Measurements from ENCODE around the gene ZBTB2. TPM values are rescaled to one million over a fixed set of nuclear protein-coding genes. Genes with fewer than 3 reads are reported as not detected.
A peak's percentile ranks its signal among the peaks of the same experiment; 100 is the strongest.

The ZBTB2 gene
- total and polyA plus RNA-seq, 11 donors, result 3.2 to 8.2 (median 5.0) TPM

DNA sequence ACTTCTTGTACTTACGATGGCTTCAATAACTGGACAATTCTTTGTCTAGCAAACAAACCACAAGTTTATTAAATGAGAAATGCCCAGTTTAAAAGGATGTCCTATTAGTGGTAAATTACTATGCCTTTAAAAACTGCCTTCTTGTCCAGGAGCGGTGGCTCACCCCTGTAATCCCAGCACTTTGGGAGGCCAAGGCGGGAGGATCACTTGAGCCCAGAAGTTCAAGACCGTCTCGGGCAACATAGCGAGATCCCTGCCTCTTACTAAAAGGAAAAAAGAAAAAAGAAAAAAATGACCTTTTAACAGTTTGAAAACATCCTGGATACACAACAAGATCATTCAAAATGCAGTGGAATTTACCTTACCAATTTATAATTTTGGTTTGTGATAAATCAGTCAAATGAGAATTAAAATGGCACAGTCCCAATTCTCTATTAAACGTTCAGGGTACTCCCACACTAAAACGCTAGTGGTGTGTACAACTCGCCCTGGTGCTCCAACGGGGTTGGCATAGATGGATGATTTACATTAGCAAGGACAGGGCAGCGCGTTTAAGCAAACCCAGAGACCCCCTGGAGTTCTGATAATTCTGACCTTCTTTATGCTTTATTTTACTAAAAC is 2.3 kb downstream of the ZBTB2 start:
- no peaks in the 10 kb centered on the region for H3K9me3 ChIP-seq
- TF ChIP-seq POLR2A (IDR thresholded peaks at IDR 0.05) (no peak), CTCF (IDR thresholded peaks at IDR 0.05) (no peak)
- H3K4me3 ChIP-seq, result peak overlapping the region; percentile 53 to 100 (median 94)
- peaks cover 0 to 5% (median 0%) of the 10 kb centered on the region in 9 donors for H3K36me3 ChIP-seq
- H3K4me1 ChIP-seq, result peaks cover 12 to 53% (median 42%) of the 10 kb centered on the region in 12 donors
- DNase-seq (no peak), ATAC-seq (peak in 1 of 4 donors; percentile 1)
- no peaks in the 10 kb centered on the region for H3K27me3 ChIP-seq
- WGBS, 4 donors, result 28 to 32% (median 31%) methylated on average over 12 of the region's 12 CpGs
- peak overlapping the region; percentile 96 to 100 (median 99) for H3K27ac ChIP-seq
- intact Hi-C loops (cut with DNase I), result no loop called here

GRCh38 chr6:151388236-151388635 is 3.1 kb downstream of the ZBTB2 start:
- WGBS, 4 donors, result 90 to 92% (median 91%) methylated on average over 2 of the region's 2 CpGs
- Histone ChIP-seq H3K27ac (peak overlapping the region in 8 of 12 donors; percentile 99 to 100 (median 99)), H3K4me1 (peaks cover 6 to 45% (median 35%) of the 10 kb centered on the region in 12 donors), H3K27me3 (no peaks in the 10 kb centered on the region), H3K4me3 (peak overlapping the region in 1 of 12 donors; percentile 98), H3K9me3 (no peaks in the 10 kb centered on the region), H3K36me3 (peaks cover 0 to 5% (median 0%) of the 10 kb centered on the region in 9 donors)
- ATAC-seq (no peak), DNase-seq (no peak)
- no peak for TF ChIP-seq POLR2A (IDR thresholded peaks at IDR 0.05)
- no peak for TF ChIP-seq CTCF (IDR thresholded peaks at IDR 0.05)
- intact Hi-C loops (cut with DNase I), result no loop called here

DNA sequence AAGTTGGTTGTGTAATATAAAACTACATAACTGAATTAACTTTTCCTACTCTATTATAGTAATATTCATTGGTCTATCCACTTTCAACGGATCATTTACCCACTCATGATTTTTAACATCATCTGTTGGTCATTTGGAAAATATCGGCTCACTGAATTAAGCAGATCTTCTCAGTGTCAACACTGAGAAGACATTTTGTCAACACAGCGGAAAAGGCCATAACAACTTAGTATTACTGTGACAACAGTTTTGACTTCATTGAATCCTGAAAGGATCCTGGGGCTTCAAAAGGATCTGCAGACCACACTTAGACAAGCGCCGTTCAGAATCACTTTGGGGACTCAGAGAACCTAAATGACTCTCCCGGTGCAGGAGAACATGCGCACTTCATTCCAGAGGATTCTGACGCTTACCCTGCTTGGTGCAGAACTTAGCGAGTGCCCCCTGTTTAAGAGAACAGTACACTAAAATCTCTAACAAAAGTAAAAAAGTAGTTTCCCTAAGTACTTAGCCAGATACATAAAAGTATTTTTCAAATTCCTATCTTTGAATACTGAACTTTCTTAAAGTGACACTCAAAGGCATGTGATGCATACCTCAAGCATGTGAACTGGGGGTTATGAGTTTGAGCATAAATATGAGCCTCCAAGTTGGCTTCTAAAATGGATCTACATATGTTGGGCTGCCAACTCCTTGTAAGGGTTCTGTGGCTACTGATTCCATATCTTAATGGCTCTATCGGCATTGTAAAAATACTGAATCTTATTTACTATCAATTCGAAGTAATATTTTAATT is 4.0 kb downstream of the ZBTB2 start:
- Histone ChIP-seq H3K36me3 (peaks cover 0 to 5% (median 0%) of the 10 kb centered on the region in 9 donors), H3K27ac (peak overlapping the region in 4 of 12 donors; percentile 99 to 100 (median 100)), H3K27me3 (no peaks in the 10 kb centered on the region), H3K4me3 (no peak overlapping the region), H3K4me1 (peaks cover 0 to 36% (median 26%) of the 10 kb centered on the region in 12 donors), H3K9me3 (no peaks in the 10 kb centered on the region)
- no peak for ATAC-seq
- TF ChIP-seq POLR2A (IDR thresholded peaks at IDR 0.05) (no peak), CTCF (IDR thresholded peaks at IDR 0.05) (no peak)
- intact Hi-C loops (cut with DNase I), result no loop called here
- DNase-seq, result no peak
- 86 to 96% (median 90%) methylated on average over 11 of the region's 11 CpGs for WGBS, 4 donors

DNA sequence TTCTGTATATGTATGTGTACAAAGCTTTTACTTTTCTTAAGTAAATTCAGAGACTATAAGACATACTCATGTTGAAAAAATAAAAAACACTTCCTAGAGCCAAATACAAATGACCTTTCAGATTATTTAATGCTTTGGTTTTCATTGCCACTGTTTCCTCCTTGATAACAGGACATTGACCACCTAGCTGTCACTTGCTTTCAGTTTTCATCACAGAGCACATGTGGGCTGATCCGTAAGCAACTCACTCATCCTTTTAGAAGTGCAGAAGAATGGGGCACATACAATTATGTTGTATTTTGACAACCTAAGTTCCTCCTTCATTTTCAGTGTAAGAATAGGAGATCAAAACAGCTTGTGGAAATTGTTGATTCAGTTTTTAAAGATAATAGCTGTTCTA is 6.2 kb downstream of the ZBTB2 start:
- no peak for DNase-seq
- Histone ChIP-seq H3K9me3 (no peaks in the 10 kb centered on the region), H3K4me1 (peaks cover 0 to 50% (median 24%) of the 10 kb centered on the region in 12 donors), H3K27ac (peak overlapping the region in 1 of 12 donors; percentile 59), H3K36me3 (peaks cover 0 to 5% (median 0%) of the 10 kb centered on the region in 9 donors), H3K27me3 (no peaks in the 10 kb centered on the region), H3K4me3 (no peak overlapping the region)
- ATAC-seq, result no peak
- WGBS, 4 donors, result 48 to 64% (median 58%) methylated on average over 1 of the region's 1 CpG
- intact Hi-C loops (cut with DNase I), result no loop called here
- TF ChIP-seq CTCF (IDR thresholded peaks at IDR 0.05) (no peak), POLR2A (IDR thresholded peaks at IDR 0.05) (no peak)

Data from heart left ventricle (tissue), 16 donors.